Small intestine (tissue), 16 donors: ENCODE results near the gene SRSF9. TPM values are rescaled to one million over a fixed set of nuclear protein-coding genes. Genes with fewer than 3 reads are reported as not detected.
"Not testable (repeated sequence)": the region's sequence is repeated elsewhere in the genome, so short reads cannot be mapped to it uniquely, and the experiment has no call there.

Experiments
- DNase-seq, 2 donors: peaks; one replicate each; pipeline versions ENCODE4 v3.0.0 to v3.0.0-alpha.2; 2013
- FAIRE-seq: peaks from 2 replicates; lab custom pipeline; 2012; peaks lifted over from hg19 to GRCh38; lab: Jason Lieb, UNC
- H3K27ac ChIP-seq, 3 donors: one replicate each; pipeline ENCODE4 v1.5.1; 2013; ENCODE audit warnings: low read length in 2 of 3, mild to moderate bottlenecking in 2 of 3, control low read depth in 1 of 3, inconsistent platforms in 1 of 3, low read depth in 1 of 3, moderate library complexity in 1 of 3
- H3K27me3 ChIP-seq, 3 donors: one replicate each; pipeline ENCODE4 v1.6.1; 2013; ENCODE audit warnings: low read length in 3 of 3, inconsistent platforms in 1 of 3; ENCODE audit not compliant: control insufficient read depth in 3 of 3, insufficient read depth in 3 of 3
- H3K36me3 ChIP-seq, 3 donors: one replicate each; pipeline ENCODE4 v1.6.1; 2013; ENCODE audit warnings: low read length in 3 of 3, inconsistent platforms in 1 of 3, low read depth in 1 of 3, mild to moderate bottlenecking in 1 of 3, moderate library complexity in 1 of 3; ENCODE audit not compliant: control insufficient read depth in 3 of 3, insufficient read depth in 2 of 3
- H3K4me1 ChIP-seq, 3 donors: one replicate each; pipeline ENCODE4 v1.6.1; 2013; ENCODE audit warnings: low read length in 2 of 3, inconsistent platforms in 1 of 3, low read depth in 1 of 3, mild to moderate bottlenecking in 1 of 3, moderate library complexity in 1 of 3; ENCODE audit not compliant: control insufficient read depth in 3 of 3, insufficient read depth in 2 of 3
- H3K4me3 ChIP-seq, 3 donors: one replicate each; pipeline ENCODE4 v1.5.1; 2013; ENCODE audit warnings: low read length in 3 of 3, control low read depth in 1 of 3, inconsistent platforms in 1 of 3, low read depth in 1 of 3, mild to moderate bottlenecking in 1 of 3, moderate library complexity in 1 of 3
- H3K9me3 ChIP-seq, 2 donors: one replicate each; pipeline ENCODE4 v1.6.1; 2013; ENCODE audit warnings: low read depth in 1 of 2, low read length in 1 of 2; ENCODE audit not compliant: control insufficient read depth in 2 of 2, insufficient read depth in 1 of 2
- WGBS, 3 donors: extraction: QIAGEN DNeasy Blood & Tissue Kit; methylation state at CpG; one replicate each; pipeline ENCODE4 v1.1.7; 2013; 5-methylcytosine and 5-hydroxymethylcytosine counted together
- long read RNA-seq, 10 donors: transcript quantifications; one replicate each; lab custom pipeline, GENCODE V29; 2026
- polyA plus RNA-seq, 4 donors: library from polyadenylated mRNA; stranded (reverse) in 3 of 4; unstranded in 1 of 4; fragments of 200-250 nt in 3 of 4; fragments of 120-200 nt in 1 of 4; gene quantifications; one replicate each; pipeline versions ENCODE4 v1.2.1 to v1.2.3, GENCODE V29; 2013
- donor health status: healthy with polysubstance abuse.
- donor health status: control.
- donor health status: control.
- donor health status: Bipolar disorder and iron deficiency.
- donor health status: healthy.

Gene SRSF9
- polyA plus RNA-seq: 100 to 1,000 TPM in 3 of 4 donors, 10 to 100 TPM in 1; 96.6 to 139 (median 123) TPM
- long read RNA-seq, donor 1, transcript SRSF9-203 (1 exons, 1,704 nt): major isoform, 162 of 425 reads
- long read RNA-seq, donor 1, transcript SRSF9-204 (2 exons, 1,446 nt): minor isoform, 72 of 425 reads
- long read RNA-seq, donor 1, transcript SRSF9-201 (4 exons, 1,201 nt): minor isoform, 158 of 425 reads
- long read RNA-seq, donor 1, transcript SRSF9-202 (2 exons, 946 nt): minor isoform, 7 of 425 reads
- long read RNA-seq, donor 1, partial matches to known transcripts: 20 of 425 reads
- long read RNA-seq, donor 1, other reads (novel, unspliced or antisense): 6 of 425 reads
- long read RNA-seq, donor 2, transcript SRSF9-203 (1 exons, 1,704 nt): minor isoform, 36 of 108 reads
- long read RNA-seq, donor 2, transcript SRSF9-201 (4 exons, 1,201 nt): major isoform, 43 of 108 reads
- long read RNA-seq, donor 2, transcript SRSF9-204 (2 exons, 1,446 nt): minor isoform, 27 of 108 reads
- long read RNA-seq, donor 2, partial matches to known transcripts: 0 of 108 reads
- long read RNA-seq, donor 2, other reads (novel, unspliced or antisense): 0 of 108 reads
- long read RNA-seq, donor 3, transcript SRSF9-202 (2 exons, 946 nt): minor isoform, 9 of 241 reads
- long read RNA-seq, donor 3, transcript SRSF9-204 (2 exons, 1,446 nt): minor isoform, 57 of 241 reads
- long read RNA-seq, donor 3, transcript SRSF9-201 (4 exons, 1,201 nt): minor isoform, 69 of 241 reads
- long read RNA-seq, donor 3, transcript SRSF9-203 (1 exons, 1,704 nt): major isoform, 85 of 241 reads
- long read RNA-seq, donor 3, partial matches to known transcripts: 21 of 241 reads
- long read RNA-seq, donor 3, other reads (novel, unspliced or antisense): 0 of 241 reads
- long read RNA-seq, donor 4, partial matches to known transcripts: 0 of 8 reads
- long read RNA-seq, donor 4, other reads (novel, unspliced or antisense): 0 of 8 reads
- long read RNA-seq, donor 5, transcript SRSF9-203 (1 exons, 1,704 nt): major isoform, 56 of 94 reads
- long read RNA-seq, donor 5, transcript SRSF9-204 (2 exons, 1,446 nt): minor isoform, 11 of 94 reads
- long read RNA-seq, donor 5, transcript SRSF9-201 (4 exons, 1,201 nt): minor isoform, 17 of 94 reads
- long read RNA-seq, donor 5, partial matches to known transcripts: 8 of 94 reads
- long read RNA-seq, donor 5, other reads (novel, unspliced or antisense): 0 of 94 reads
- long read RNA-seq, donor 6, transcript SRSF9-201 (4 exons, 1,201 nt): minor isoform, 62 of 174 reads
- long read RNA-seq, donor 6, transcript SRSF9-203 (1 exons, 1,704 nt): major isoform, 65 of 174 reads
- long read RNA-seq, donor 6, transcript SRSF9-204 (2 exons, 1,446 nt): minor isoform, 32 of 174 reads
- long read RNA-seq, donor 6, partial matches to known transcripts: 11 of 174 reads
- long read RNA-seq, donor 6, other reads (novel, unspliced or antisense): 0 of 174 reads
- long read RNA-seq, donor 7: 0 reads
- long read RNA-seq, donor 8, transcript SRSF9-203 (1 exons, 1,704 nt): major isoform, 16 of 29 reads
- long read RNA-seq, donor 8, transcript SRSF9-204 (2 exons, 1,446 nt): minor isoform, 5 of 29 reads
- long read RNA-seq, donor 8, transcript SRSF9-201 (4 exons, 1,201 nt): minor isoform, 7 of 29 reads
- long read RNA-seq, donor 8, partial matches to known transcripts: 0 of 29 reads
- long read RNA-seq, donor 8, other reads (novel, unspliced or antisense): 0 of 29 reads
- long read RNA-seq, donor 9, transcript SRSF9-204 (2 exons, 1,446 nt): minor isoform, 8 of 53 reads
- long read RNA-seq, donor 9, transcript SRSF9-203 (1 exons, 1,704 nt): major isoform, 25 of 53 reads
- long read RNA-seq, donor 9, transcript SRSF9-201 (4 exons, 1,201 nt): minor isoform, 19 of 53 reads
- long read RNA-seq, donor 9, partial matches to known transcripts: 0 of 53 reads
- long read RNA-seq, donor 9, other reads (novel, unspliced or antisense): 0 of 53 reads
- long read RNA-seq, donor 10, transcript SRSF9-201 (4 exons, 1,201 nt): major isoform, 98 of 238 reads
- long read RNA-seq, donor 10, transcript SRSF9-202 (2 exons, 946 nt): minor isoform, 6 of 238 reads
- long read RNA-seq, donor 10, transcript SRSF9-203 (1 exons, 1,704 nt): minor isoform, 75 of 238 reads
- long read RNA-seq, donor 10, transcript SRSF9-204 (2 exons, 1,446 nt): minor isoform, 39 of 238 reads
- long read RNA-seq, donor 10, partial matches to known transcripts: 20 of 238 reads
- long read RNA-seq, donor 10, other reads (novel, unspliced or antisense): 0 of 238 reads

- H3K27ac ChIP-seq: peak within 1 kb of the TSS; percentile 70 to 88 (median 81)
Observed at GRCh38 chr12:120469450-120470149, at the start of gene SRSF9. Gene SRSF9 (minus strand): TSS chr12:120469748. CDS start chr12:120469609, 139 bp downstream.

GRCh38 chr12:120519324-120519723 lies 49.8 kb upstream of the SRSF9 start:
- not testable (repeated sequence) for H3K27ac ChIP-seq, FAIRE-seq, DNase-seq, H3K4me3 ChIP-seq, H3K27me3 ChIP-seq, H3K9me3 ChIP-seq, H3K4me1 ChIP-seq
- 95 to 99% (median 97%) methylated on average over 7 to 8 of the region's 8 CpGs for WGBS, 3 donors
- H3K36me3 ChIP-seq: peaks cover 7 to 56% (median 7%) of the 10 kb centered on the region in 3 donors

More at GRCh38 chr12:120469450-120470149, at the start of gene SRSF9:
- DNase-seq (peak; percentile 95 to 100), FAIRE-seq (no peak)
- peaks cover 3 to 20% (median 8%) of the 10 kb centered on the region in 3 donors for H3K36me3 ChIP-seq
- no peaks in the 10 kb centered on the region for H3K27me3 ChIP-seq
- WGBS, 3 donors: 0 to 3% (median 0%) methylated on average over 38 to 88 of the region's 88 CpGs
- H3K4me3 ChIP-seq: peak within 1 kb of the TSS; percentile 82 to 88 (median 85)
- peaks cover 0 to 10% (median 2%) of the 10 kb centered on the region in 3 donors for H3K4me1 ChIP-seq
- H3K9me3 ChIP-seq: no peaks in the 10 kb centered on the region

- H3K4me1 ChIP-seq: no peaks in the 10 kb centered on the region
- no peaks in the 10 kb centered on the region for H3K9me3 ChIP-seq
- H3K27me3 ChIP-seq: no peaks in the 10 kb centered on the region
- 91 to 96% (median 92%) methylated on average over 2 of the region's 2 CpGs for WGBS, 3 donors
- H3K4me3 ChIP-seq: no peak overlapping the region
- no peak for FAIRE-seq
- no peak overlapping the region for H3K27ac ChIP-seq
- peaks cover 9 to 52% (median 11%) of the 10 kb centered on the region in 3 donors for H3K36me3 ChIP-seq
- no peak for DNase-seq
Observed at GRCh38 chr12:120515496-120515895, 45.9 kb upstream of the SRSF9 start.

- Histone ChIP-seq H3K4me1 (no peaks in the 10 kb centered on the region), H3K4me3 (no peak overlapping the region), H3K27ac (no peak overlapping the region), H3K36me3 (peaks cover 11 to 51% (median 15%) of the 10 kb centered on the region in 3 donors), H3K27me3 (no peaks in the 10 kb centered on the region), H3K9me3 (no peaks in the 10 kb centered on the region)
- no peak for DNase-seq
- 89 to 92% (median 92%) methylated on average over 7 of the region's 7 CpGs for WGBS, 3 donors
- FAIRE-seq: no peak
Observed at GRCh38 chr12:120514002-120514401, 44.5 kb upstream of the SRSF9 start.

- no peaks in the 10 kb centered on the region for H3K27me3 ChIP-seq
- DNase-seq: peak in 1 of 2 donors; percentile 8
- FAIRE-seq: no peak
- 68 to 88% (median 77%) methylated on average over 8 of the region's 8 CpGs for WGBS, 3 donors
- H3K36me3 ChIP-seq: peaks cover 0 to 43% (median 11%) of the 10 kb centered on the region in 3 donors
- H3K9me3 ChIP-seq: no peaks in the 10 kb centered on the region
- H3K27ac ChIP-seq: no peak overlapping the region
- no peaks in the 10 kb centered on the region for H3K4me1 ChIP-seq
- H3K4me3 ChIP-seq: no peak overlapping the region
Observed at GRCh38 chr12:120508537-120508936, 39.0 kb upstream of the SRSF9 start.

GRCh38 chr12:120504587-120504986 lies 35.0 kb upstream of the SRSF9 start:
- no peaks in the 10 kb centered on the region for H3K4me1 ChIP-seq
- FAIRE-seq (no peak), DNase-seq (no peak)
- H3K4me3 ChIP-seq: no peak overlapping the region
- no peaks in the 10 kb centered on the region for H3K9me3 ChIP-seq
- WGBS, 3 donors: 81 to 89% (median 85%) methylated on average over 4 of the region's 4 CpGs
- H3K27ac ChIP-seq: no peak overlapping the region
- no peaks in the 10 kb centered on the region for H3K27me3 ChIP-seq
- peaks cover 4 to 43% (median 11%) of the 10 kb centered on the region in 3 donors for H3K36me3 ChIP-seq
